NCI-H2029 treated with DMSO at 0.1 percent for 48 hours (cell line): ENCODE results near the gene KRT4.
"Not testable (repeated sequence)": the region's sequence is repeated elsewhere in the genome, so short reads cannot be mapped to it uniquely, and the experiment has no call there.

ENCODE experiments used
- DNase-seq: peaks from one replicate; lab custom pipeline; 2025; lab: John Stamatoyannopoulos, UW

Gene KRT4

GRCh38 chr12:52813885-52814709, at the start of gene KRT4:
KRT4 (minus strand) TSS chr12:52814116; CDS start chr12:52814058, 58 bp downstream.
- DNase-seq = peak; percentile 58

GRCh38 chr12:52862023-52862422, 48.1 kb upstream of the KRT4 start:
- DNase-seq = no peak

GRCh38 chr12:52861511-52861910, 47.6 kb upstream of the KRT4 start:
- DNase-seq = no peak

GRCh38 chr12:52860102-52860823, 46.3 kb upstream of the KRT4 start:
- no peak for DNase-seq

GRCh38 chr12:52857500-52857899, 43.6 kb upstream of the KRT4 start:
- no peak for DNase-seq

- no peak for DNase-seq
These were observed 42.9 kb upstream of the KRT4 start for GRCh38 chr12:52856787-52857186.

- not testable (repeated sequence) for DNase-seq
These were observed 42.2 kb upstream of the KRT4 start for GRCh38 chr12:52856077-52856476.

GRCh38 chr12:52851787-52852186, 37.9 kb upstream of the KRT4 start:
- no peak for DNase-seq

GRCh38 chr12:52850681-52851080, 36.8 kb upstream of the KRT4 start:
- no peak for DNase-seq

GRCh38 chr12:52849511-52849910, 35.6 kb upstream of the KRT4 start:
- DNase-seq = no peak

- no peak for DNase-seq
These were observed 34.8 kb upstream of the KRT4 start, which contains the start of gene KRT78 for GRCh38 chr12:52848661-52849255. KRT78 (minus strand) TSS chr12:52848994; CDS start chr12:52848930, 64 bp downstream.

GRCh38 chr12:52847335-52848102, 33.6 kb upstream of the KRT4 start:
- DNase-seq = no peak

GRCh38 chr12:52846356-52846970, 32.5 kb upstream of the KRT4 start:
- no peak for DNase-seq

GRCh38 chr12:52845946-52846345, 32.0 kb upstream of the KRT4 start:
- DNase-seq = no peak

- no peak for DNase-seq
These were observed 30.5 kb upstream of the KRT4 start for GRCh38 chr12:52844386-52844785.

GRCh38 chr12:52839436-52840105, 25.7 kb upstream of the KRT4 start:
- no peak for DNase-seq

GRCh38 chr12:52838609-52839435, 24.9 kb upstream of the KRT4 start:
- no peak for DNase-seq

- no peak for DNase-seq
These were observed 24.1 kb upstream of the KRT4 start for GRCh38 chr12:52837781-52838608.

- no peak for DNase-seq
These were observed 23.5 kb upstream of the KRT4 start for GRCh38 chr12:52837413-52837741.
